NT2/D1 (cell line): ENCODE measurements around the gene GCSAM.

ENCODE experiments used
- DNase-seq: peaks from one replicate; pipeline ENCODE4 v3.0.0-alpha.2; 2011; ENCODE audit warnings: low read depth, low spot score
- H3K27me3 ChIP-seq: 2 replicates; pipeline ENCODE4 v1.6.0; 2011; ENCODE audit warnings: mild to moderate bottlenecking; ENCODE audit not compliant: insufficient read length, insufficient read depth
- H3K36me3 ChIP-seq: 2 replicates; pipeline ENCODE4 v1.6.1; 2011; ENCODE audit warnings: mild to moderate bottlenecking, low read length, mixed read lengths; ENCODE audit not compliant: insufficient read depth, insufficient read length
- H3K4me1 ChIP-seq: 2 replicates; pipeline ENCODE4 v1.5.1; 2011; ENCODE audit not compliant: insufficient read depth, insufficient read length
- H3K4me3 ChIP-seq: 2 replicates; pipeline ENCODE4 v1.5.1; 2011; ENCODE audit warnings: low read depth; ENCODE audit not compliant: insufficient read length
- H3K9ac ChIP-seq: 2 replicates; pipeline ENCODE4 v1.6.0; 2011; ENCODE audit warnings: low read depth; ENCODE audit not compliant: insufficient read length
- H3K9me3 ChIP-seq: 2 replicates; pipeline ENCODE4 v1.5.1; 2011; ENCODE audit warnings: mild to moderate bottlenecking, low read length; ENCODE audit not compliant: insufficient read depth
- SUZ12 ChIP-seq: IDR thresholded peaks from 2 replicates; pipeline ENCODE4 v1.6.1; 2011; ENCODE audit not compliant: insufficient read length, insufficient read depth; ENCODE audit errors: extremely low read depth
- YY1 ChIP-seq: IDR thresholded peaks from 2 replicates; pipeline ENCODE4 v1.6.1; 2011; ENCODE audit not compliant: insufficient read length, insufficient read depth
- ZNF274 ChIP-seq: IDR thresholded peaks from 2 replicates; pipeline ENCODE4 v1.6.1; 2011; ENCODE audit warnings: mild to moderate bottlenecking, low read depth, low read length

Gene GCSAM

GRCh38 chr3:112115161-112115739, 17.8 kb downstream of the GCSAM start:
- Histone ChIP-seq H3K4me3 (no peak overlapping the region), H3K36me3 (peaks cover 82% of the 10 kb centered on the region), H3K27me3 (no peaks in the 10 kb centered on the region), H3K9ac (no peak overlapping the region), H3K9me3 (no peaks in the 10 kb centered on the region), H3K4me1 (no peaks in the 10 kb centered on the region)
- DNase-seq: no peak
- no peak for TF ChIP-seq ZNF274
- no peak for TF ChIP-seq SUZ12
- TF ChIP-seq YY1: no peak

GRCh38 chr3:112114576-112115160, 18.4 kb downstream of the GCSAM start:
- Histone ChIP-seq H3K9me3 (no peaks in the 10 kb centered on the region), H3K9ac (no peak overlapping the region), H3K27me3 (no peaks in the 10 kb centered on the region), H3K4me3 (no peak overlapping the region), H3K4me1 (no peaks in the 10 kb centered on the region), H3K36me3 (peaks cover 79% of the 10 kb centered on the region)
- TF ChIP-seq SUZ12: no peak
- no peak for TF ChIP-seq ZNF274
- no peak for TF ChIP-seq YY1
- no peak for DNase-seq

DNA sequence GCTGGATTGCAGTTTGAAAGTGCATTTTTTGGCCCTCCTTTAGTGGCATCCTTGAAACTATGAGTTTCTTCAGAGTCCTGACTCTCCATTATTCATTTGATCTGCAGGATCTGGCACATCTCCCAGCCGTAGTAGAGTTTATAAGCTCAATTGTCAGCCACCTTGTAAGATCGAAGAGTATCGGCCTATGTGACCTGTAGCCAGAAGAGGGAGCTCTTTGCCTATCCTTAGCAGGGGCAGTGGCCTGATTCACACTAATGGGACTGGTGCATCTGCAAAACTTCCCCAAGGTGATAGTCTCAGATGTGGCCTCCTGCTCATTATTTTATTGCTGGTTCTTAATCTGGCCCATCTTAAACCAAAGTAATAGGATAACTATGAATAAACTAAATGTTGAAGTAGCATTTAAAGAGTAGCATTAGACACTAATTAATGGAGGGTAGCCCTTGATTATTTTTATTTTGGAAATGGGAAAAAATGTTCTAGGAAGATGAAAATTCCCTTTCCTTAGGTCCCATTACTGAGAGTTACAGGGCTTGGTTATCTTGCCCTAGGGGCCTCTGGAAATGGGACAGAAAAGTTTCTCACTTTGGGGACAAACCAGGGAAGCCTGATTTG, 21.2 kb downstream of the GCSAM start:
- H3K27me3 ChIP-seq: no peaks in the 10 kb centered on the region
- no peaks in the 10 kb centered on the region for H3K9me3 ChIP-seq
- H3K4me1 ChIP-seq: no peaks in the 10 kb centered on the region
- no peak overlapping the region for H3K4me3 ChIP-seq
- H3K36me3 ChIP-seq: peaks cover 63% of the 10 kb centered on the region
- TF ChIP-seq ZNF274 (no peak), SUZ12 (no peak), YY1 (no peak)
- no peak overlapping the region for H3K9ac ChIP-seq
- peak; percentile 68 for DNase-seq

DNA sequence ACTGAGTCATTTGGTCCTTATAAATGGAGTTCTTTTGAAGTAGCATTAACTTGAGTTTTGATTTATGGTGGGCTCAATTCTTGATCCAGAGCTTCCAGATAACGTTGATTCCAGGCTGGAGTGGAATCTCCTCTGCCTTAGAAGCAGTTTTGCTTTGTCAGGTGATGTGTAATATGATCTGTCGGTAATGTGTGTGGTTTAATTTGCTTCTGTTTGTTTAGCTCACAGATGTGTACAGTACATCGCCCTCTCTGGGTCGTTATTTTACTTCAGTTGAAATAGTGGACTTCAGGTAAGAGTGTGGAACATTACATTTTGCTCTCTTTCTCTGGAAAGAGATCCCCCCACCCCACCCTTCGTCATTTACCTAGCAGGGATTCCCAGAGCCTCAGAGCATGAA, 23.7 kb downstream of the GCSAM start:
- no peak overlapping the region for H3K9ac ChIP-seq
- no peak overlapping the region for H3K4me3 ChIP-seq
- no peaks in the 10 kb centered on the region for H3K4me1 ChIP-seq
- H3K9me3 ChIP-seq: no peaks in the 10 kb centered on the region
- no peak for TF ChIP-seq ZNF274
- no peak for TF ChIP-seq YY1
- no peak for TF ChIP-seq SUZ12
- DNase-seq: no peak
- peaks cover 74% of the 10 kb centered on the region for H3K36me3 ChIP-seq
- no peaks in the 10 kb centered on the region for H3K27me3 ChIP-seq

- no peaks in the 10 kb centered on the region for H3K4me1 ChIP-seq
- peaks cover 55% of the 10 kb centered on the region for H3K36me3 ChIP-seq
- no peak for TF ChIP-seq SUZ12
- TF ChIP-seq ZNF274: no peak
- no peak for TF ChIP-seq YY1
- H3K9ac ChIP-seq: no peak overlapping the region
- H3K4me3 ChIP-seq: no peak overlapping the region
- no peaks in the 10 kb centered on the region for H3K27me3 ChIP-seq
- no peak for DNase-seq
- H3K9me3 ChIP-seq: no peaks in the 10 kb centered on the region
These were observed 28.3 kb downstream of the GCSAM start for GRCh38 chr3:112104774-112105173.

DNA sequence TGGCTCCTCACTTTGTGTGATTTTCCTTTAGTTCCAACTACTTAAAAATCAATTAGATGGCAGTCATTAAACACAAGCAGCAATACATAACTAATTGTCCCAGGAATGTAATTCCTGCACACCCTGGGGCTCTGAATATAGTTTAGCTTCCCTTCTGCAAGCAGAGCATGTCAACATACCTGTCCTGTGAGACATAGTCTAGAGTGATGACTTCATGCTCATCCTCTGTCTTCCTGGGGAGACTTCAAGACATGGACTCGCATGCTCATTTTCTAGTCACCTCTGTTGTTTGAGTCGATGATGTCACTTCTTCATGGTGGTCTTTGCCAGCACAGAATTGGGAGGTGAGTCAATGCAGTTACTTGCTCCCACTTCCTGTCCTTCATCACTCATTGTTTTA, 31.1 kb downstream of the GCSAM start:
- no peak for DNase-seq
- TF ChIP-seq ZNF274 (no peak), SUZ12 (no peak), YY1 (no peak)
- H3K4me1 ChIP-seq: no peaks in the 10 kb centered on the region
- no peak overlapping the region for H3K4me3 ChIP-seq
- no peaks in the 10 kb centered on the region for H3K9me3 ChIP-seq
- no peaks in the 10 kb centered on the region for H3K27me3 ChIP-seq
- peaks cover 46% of the 10 kb centered on the region for H3K36me3 ChIP-seq
- H3K9ac ChIP-seq: no peak overlapping the region

- Histone ChIP-seq H3K36me3 (peaks cover 29% of the 10 kb centered on the region), H3K4me3 (no peak overlapping the region), H3K4me1 (peaks cover 1% of the 10 kb centered on the region), H3K27me3 (no peaks in the 10 kb centered on the region), H3K9ac (no peak overlapping the region), H3K9me3 (no peaks in the 10 kb centered on the region)
- DNase-seq: no peak
- TF ChIP-seq SUZ12: no peak
- TF ChIP-seq YY1: no peak
- TF ChIP-seq ZNF274: no peak
These were observed 35.7 kb downstream of the GCSAM start for GRCh38 chr3:112097378-112097777.
